RWPE2 (cell line): ENCODE measurements around the gene PICK1.
A peak's percentile ranks its signal among the peaks of the same experiment; 100 is the strongest.

Experiments used
- ATAC-seq: fragments of 200-7000 bp; cut with Tn5 transposase; 3 replicates; pipeline ENCODE4 v1.9.1; 2021; ENCODE audit warnings: low read depth
- DNase-seq: peaks from one replicate; pipeline ENCODE4 v3.0.0-alpha.2; 2020; ENCODE audit warnings: low spot score
- H3K27ac ChIP-seq: fragments of 450-650 bp; 2 replicates; pipeline ENCODE4 v1.5.1; 2017; ENCODE audit warnings: mild to moderate bottlenecking; ENCODE audit not compliant: poor library complexity, severe bottlenecking
- H3K27me3 ChIP-seq: fragments of 250-450 bp; sonication (Bioruptor Pico); 2 replicates; pipeline ENCODE4 v1.5.1; 2021; ENCODE audit warnings: mild to moderate bottlenecking, moderate library complexity; ENCODE audit not compliant: insufficient read depth, poor library complexity, severe bottlenecking
- H3K36me3 ChIP-seq: fragments of 250-450 bp; sonication (Bioruptor Pico); 2 replicates; pipeline ENCODE4 v1.5.1; 2020; ENCODE audit warnings: low read depth, mild to moderate bottlenecking, moderate library complexity
- H3K4me1 ChIP-seq: fragments of 250-450 bp; sonication (Bioruptor Pico); 2 replicates; pipeline ENCODE4 v1.5.1; 2021; ENCODE audit warnings: mild to moderate bottlenecking, moderate library complexity; ENCODE audit not compliant: insufficient read depth, poor library complexity, severe bottlenecking
- H3K4me3 ChIP-seq: fragments of 250-450 bp; sonication (Bioruptor Pico); 2 replicates; pipeline ENCODE4 v1.5.1; 2021; ENCODE audit warnings: mild to moderate bottlenecking, moderate library complexity; ENCODE audit not compliant: severe bottlenecking
- H3K9me3 ChIP-seq: fragments of 250-450 bp; sonication (Bioruptor Pico); 2 replicates; pipeline ENCODE4 v1.5.1; 2021; ENCODE audit warnings: mild to moderate bottlenecking, moderate library complexity; ENCODE audit not compliant: severe bottlenecking
- TF ChIP-seq, protein P1 (sequence below): fragments of 450-650 bp; IDR thresholded peaks from one replicate; pipeline ENCODE4 v1.5.1; 2017; ENCODE audit warnings: mild to moderate bottlenecking, moderate library complexity; ENCODE audit not compliant: poor library complexity, severe bottlenecking

The PICK1 gene

DNA sequence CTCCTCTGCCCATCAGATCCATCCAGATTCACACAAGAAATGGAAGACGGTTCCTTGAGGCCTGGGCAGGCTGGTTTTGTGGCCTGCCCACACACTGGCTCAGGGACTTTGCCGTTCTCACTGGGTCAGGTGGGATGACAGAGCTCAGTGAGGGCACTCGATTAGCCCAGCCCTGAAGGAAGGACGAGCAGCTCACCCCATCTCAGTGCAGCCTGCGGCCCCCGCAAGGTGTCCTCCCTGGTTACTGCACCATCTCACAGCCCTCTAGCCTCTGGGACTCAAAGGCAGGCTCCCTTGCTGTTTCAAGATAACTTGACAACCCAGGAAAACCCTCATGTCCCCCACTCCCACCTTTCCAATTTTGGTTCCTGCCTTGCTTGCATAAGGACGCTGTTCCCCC is 22.6 kb downstream of the PICK1 start:
- TF ChIP-seq, protein P1, sequence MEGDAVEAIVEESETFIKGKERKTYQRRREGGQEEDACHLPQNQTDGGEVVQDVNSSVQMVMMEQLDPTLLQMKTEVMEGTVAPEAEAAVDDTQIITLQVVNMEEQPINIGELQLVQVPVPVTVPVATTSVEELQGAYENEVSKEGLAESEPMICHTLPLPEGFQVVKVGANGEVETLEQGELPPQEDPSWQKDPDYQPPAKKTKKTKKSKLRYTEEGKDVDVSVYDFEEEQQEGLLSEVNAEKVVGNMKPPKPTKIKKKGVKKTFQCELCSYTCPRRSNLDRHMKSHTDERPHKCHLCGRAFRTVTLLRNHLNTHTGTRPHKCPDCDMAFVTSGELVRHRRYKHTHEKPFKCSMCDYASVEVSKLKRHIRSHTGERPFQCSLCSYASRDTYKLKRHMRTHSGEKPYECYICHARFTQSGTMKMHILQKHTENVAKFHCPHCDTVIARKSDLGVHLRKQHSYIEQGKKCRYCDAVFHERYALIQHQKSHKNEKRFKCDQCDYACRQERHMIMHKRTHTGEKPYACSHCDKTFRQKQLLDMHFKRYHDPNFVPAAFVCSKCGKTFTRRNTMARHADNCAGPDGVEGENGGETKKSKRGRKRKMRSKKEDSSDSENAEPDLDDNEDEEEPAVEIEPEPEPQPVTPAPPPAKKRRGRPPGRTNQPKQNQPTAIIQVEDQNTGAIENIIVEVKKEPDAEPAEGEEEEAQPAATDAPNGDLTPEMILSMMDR: no peak

DNA sequence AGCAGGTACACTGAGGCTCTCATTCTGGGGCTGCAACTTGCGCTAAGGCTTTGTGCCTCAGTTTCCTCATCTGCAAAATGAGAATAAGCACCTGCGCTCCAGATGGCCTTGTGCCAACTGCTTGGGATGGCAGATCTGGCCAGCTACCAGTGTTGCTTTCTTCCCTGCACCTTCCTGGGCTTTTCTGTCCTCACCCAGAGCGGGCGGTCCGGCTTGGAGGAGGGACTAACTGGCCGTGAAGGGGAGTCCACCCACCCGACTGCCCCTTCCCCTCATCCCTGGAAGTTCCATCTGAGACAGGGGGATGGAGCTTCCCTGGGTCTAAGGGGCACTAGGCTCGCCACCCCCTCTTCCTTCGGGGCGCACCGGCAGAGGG is 23.3 kb downstream of the PICK1 start:
- no peak for DNase-seq
- H3K27me3 ChIP-seq: peaks cover 28% of the 10 kb centered on the region
- no peak overlapping the region for H3K27ac ChIP-seq
- TF ChIP-seq, protein P1: no peak
- H3K4me3 ChIP-seq: no peak overlapping the region
- no peak for ATAC-seq
- no peaks in the 10 kb centered on the region for H3K36me3 ChIP-seq
- H3K4me1 ChIP-seq: no peaks in the 10 kb centered on the region
- no peaks in the 10 kb centered on the region for H3K9me3 ChIP-seq

More for the DNA sequence above, 22.6 kb downstream of the PICK1 start:
- DNase-seq (no peak), ATAC-seq (no peak)
- peaks cover 28% of the 10 kb centered on the region for H3K27me3 ChIP-seq
- no peaks in the 10 kb centered on the region for H3K4me1 ChIP-seq
- H3K27ac ChIP-seq: no peak overlapping the region
- no peaks in the 10 kb centered on the region for H3K9me3 ChIP-seq
- H3K4me3 ChIP-seq: no peak overlapping the region
- no peaks in the 10 kb centered on the region; the same call in 1 of the 2 replicates for H3K36me3 ChIP-seq

DNA sequence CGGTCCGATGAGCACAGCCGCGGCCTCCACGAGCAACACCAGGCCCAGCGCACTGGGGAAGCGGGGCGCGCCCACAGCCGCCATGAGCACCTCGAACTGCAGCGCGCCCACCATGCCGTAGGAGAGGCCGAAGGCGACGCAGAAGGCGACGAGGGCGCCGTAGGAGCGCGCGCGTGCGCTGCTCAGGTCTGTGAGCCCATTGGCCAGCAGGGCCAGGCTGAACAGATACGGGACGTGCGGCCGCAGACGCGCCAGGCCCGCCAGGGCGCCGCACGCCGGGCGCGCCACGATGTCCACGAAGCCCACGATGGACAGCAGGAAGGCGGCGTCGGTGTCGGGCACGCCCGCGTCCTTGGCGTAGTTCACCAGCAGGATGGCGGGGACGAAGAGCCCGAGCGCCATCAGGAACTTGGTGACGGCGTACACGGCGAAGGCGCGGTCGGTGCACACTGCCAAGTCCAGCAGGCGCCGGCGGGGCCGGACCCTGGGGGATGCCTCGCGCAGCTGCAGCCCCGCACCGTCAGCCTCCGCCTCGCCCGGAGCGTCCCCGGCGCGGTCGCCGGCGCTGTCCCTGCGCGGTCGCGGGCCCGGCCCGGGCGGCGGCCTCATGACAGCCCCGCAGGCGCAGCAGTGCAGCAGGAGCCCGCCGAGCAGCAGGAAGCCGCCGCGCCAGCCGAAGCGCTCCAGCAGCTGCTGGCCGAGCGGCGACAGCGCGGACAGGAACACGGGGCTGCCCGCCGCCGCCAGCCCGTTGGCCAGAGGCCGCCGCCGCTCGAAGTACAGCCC is 23.8 kb downstream of the PICK1 start:
- no peaks in the 10 kb centered on the region for H3K9me3 ChIP-seq
- DNase-seq (no peak), ATAC-seq (peak; percentile 20; the same call in 2 of the 3 replicates)
- no peaks in the 10 kb centered on the region for H3K4me1 ChIP-seq
- TF ChIP-seq, protein P1: no peak
- H3K27ac ChIP-seq: no peak overlapping the region
- H3K27me3 ChIP-seq: peaks cover 28% of the 10 kb centered on the region
- H3K36me3 ChIP-seq: no peaks in the 10 kb centered on the region
- peak overlapping the region; percentile 13 for H3K4me3 ChIP-seq

DNA sequence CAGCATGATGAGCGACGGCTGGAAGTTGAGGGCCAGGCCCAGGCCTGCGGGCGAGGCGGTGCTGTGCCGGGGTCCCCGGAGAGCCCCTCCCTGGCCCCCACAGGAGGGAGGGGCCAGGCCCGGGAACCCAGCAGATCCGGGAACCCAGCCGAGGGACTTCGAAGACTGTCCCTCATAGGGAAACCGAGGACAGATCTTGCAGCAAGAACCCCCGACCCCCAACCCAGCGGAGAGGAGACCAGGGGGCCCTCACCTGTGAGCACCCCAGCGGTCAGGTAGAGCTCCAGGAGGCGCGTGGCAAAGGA is 24.4 kb downstream of the PICK1 start:
- Histone ChIP-seq H3K4me3 (peak overlapping the region; percentile 13), H3K4me1 (no peaks in the 10 kb centered on the region)
- TF ChIP-seq, protein P1: no peak

DNA sequence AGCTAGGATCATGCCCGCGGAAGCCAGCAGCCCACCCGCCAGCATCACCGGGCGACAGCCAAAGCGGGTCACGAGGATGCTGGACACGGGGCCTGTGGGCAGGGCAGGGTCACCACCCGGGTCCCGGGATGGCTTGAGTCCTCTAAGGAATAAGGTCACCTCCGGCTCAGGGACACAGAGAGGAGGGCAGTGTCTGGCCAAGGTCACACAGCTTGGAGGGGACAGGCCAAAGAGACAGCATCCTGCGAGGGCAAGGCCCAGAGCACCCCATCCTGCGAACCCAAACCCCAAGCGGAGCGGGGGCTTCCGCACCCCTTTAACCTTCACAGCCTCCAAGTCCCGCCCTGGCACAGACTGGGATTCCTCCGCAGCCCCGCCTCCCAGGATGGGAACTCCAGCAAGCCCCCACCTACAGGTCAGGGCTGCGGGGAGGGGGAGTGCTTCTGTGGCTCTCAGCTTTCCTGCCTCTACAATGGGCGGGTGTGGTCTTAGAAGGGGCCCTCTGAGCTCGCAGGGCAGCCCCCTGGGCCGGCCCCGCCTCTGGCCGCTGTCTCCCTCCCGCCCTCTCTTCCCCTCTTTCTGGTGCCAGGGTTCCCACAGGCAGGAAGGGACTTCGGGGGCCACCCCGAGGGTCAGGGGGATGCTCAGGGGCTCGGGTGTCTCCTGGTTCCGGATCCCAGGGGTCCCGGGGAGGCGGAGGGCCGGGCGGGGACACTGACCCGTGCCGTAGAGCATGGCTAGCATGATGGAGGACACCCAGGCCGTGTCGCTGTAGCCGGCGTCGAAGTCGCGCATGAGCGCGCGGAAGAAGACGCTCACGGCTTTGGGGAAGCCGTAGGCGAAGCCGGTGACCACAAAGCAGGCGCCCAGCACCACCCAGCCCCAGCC is 25.0 kb downstream of the PICK1 start:
- Histone ChIP-seq H3K27me3 (peaks cover 28% of the 10 kb centered on the region), H3K9me3 (no peaks in the 10 kb centered on the region), H3K27ac (no peak overlapping the region), H3K4me1 (no peaks in the 10 kb centered on the region), H3K36me3 (no peaks in the 10 kb centered on the region), H3K4me3 (no peak overlapping the region)
- no peak for ATAC-seq
- DNase-seq: no peak
- TF ChIP-seq, protein P1: no peak

More for the DNA sequence above, 24.4 kb downstream of the PICK1 start:
- no peak overlapping the region for H3K27ac ChIP-seq
- no peaks in the 10 kb centered on the region for H3K9me3 ChIP-seq
- ATAC-seq: no peak
- H3K27me3 ChIP-seq: peaks cover 28% of the 10 kb centered on the region
- no peaks in the 10 kb centered on the region for H3K36me3 ChIP-seq
- no peak for DNase-seq
